HK-2 (cell line): ENCODE data around the gene CTIF.

Experiments
- DNase-seq: peaks from one replicate; pipeline ENCODE4 v3.0.0-alpha.2; 2018; ENCODE audit not compliant: unreplicated experiment

CTIF gene

DNA sequence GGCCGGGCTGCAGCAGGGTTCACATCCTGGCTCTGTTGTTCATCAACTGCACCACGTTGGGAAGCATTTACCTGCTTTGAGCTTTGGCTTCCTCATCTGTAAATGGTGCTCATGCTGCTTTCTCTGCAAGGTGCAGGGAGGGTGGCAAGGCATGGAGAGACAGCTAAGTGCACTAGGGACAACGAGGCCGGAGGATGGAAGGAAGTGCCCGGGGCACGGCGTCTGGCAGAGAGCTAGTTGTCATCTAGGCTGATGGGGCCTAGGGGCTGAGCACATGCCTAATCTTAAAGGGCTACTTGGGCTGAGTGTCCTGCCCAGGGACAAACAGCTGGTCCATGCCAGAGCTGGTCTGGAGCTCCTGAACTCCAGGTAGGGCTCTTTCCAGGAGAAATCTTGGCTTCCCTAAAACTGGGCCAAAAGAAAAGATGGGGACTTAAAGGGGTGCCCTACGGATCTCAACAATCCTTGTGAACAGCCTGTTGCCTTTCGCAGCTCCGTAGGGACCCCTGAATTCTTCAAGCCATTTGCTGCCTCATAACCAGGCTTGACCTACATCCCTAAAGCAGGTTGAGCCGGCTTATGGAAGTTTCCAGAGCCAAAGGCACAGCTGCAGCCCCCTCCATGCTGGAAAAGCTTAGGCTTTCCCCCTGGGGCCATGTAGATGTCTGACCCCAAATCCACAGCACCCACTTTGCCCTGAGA lies 281.1 kb downstream of the CTIF start:
- no peak for DNase-seq

DNA sequence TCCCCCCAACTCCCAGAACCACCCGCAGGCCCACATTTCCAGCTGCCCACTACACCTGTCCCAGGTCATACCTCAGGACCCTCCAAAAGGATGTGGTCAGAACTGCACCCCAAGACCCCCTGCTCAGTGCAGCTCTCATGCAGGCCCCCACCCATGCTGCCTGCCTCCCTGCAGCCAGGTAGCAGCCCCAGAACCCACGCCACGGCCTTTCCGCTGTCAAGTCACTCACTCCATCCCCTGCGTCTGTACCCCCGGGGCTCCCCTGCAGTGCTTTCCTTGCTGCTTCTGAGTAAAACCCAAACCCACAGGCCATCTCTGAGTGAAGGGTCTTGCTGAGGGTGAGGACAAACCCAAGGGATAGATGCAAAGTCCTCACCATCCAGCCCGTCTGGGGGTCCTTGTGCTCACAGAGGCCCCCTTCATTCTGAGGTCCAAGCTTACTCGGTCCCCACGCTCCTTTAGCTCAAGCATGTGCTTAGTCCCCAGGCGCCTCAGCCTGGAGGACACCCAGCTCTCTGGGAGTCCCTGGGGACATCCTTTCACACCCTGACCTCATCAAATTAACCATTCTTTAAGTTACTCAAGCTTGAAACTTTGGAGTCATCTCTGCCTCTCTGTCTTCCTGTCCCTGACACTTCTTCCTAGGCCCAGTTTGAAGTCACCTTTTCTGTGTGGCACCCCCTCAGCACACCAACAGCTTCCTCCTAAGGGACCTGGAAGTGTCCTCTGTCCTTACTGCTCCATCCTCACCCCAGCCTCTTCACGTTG lies 281.8 kb downstream of the CTIF start:
- DNase-seq: no peak

DNA sequence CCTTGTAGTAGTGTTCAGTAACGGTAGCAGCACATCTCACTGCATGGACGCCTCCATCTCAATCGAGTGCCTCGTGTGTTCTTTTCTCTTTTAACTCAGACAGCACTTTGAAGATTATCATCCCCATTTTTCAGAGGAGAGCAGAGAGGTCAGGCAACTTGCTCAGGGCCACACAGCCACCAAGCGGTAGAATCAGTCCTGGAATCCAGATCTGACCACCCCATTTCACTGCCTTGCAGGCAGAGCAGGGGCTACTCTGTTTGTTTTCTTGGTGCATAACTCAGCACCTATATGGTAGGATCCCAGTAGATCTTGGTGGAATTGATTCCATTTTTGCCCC lies 282.4 kb downstream of the CTIF start:
- no peak for DNase-seq

DNA sequence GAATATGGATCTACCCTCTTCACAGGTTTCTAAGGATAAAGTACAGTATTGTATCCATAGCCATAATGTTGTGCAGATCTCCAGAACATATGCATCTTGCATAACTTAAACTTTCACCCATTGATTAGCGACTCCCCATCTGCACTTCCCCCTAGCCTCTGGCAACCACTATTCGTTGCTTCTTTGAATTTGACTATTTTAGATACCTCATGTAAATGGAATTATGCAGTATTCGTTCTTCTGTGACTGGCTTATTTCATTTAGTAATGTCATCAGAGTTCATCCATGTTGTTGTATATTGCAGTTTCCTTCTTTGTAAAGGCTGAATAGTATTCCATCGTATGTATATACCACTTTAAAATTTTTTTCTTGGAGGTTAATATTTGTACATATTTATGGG lies 283.0 kb downstream of the CTIF start:
- DNase-seq: no peak

DNA sequence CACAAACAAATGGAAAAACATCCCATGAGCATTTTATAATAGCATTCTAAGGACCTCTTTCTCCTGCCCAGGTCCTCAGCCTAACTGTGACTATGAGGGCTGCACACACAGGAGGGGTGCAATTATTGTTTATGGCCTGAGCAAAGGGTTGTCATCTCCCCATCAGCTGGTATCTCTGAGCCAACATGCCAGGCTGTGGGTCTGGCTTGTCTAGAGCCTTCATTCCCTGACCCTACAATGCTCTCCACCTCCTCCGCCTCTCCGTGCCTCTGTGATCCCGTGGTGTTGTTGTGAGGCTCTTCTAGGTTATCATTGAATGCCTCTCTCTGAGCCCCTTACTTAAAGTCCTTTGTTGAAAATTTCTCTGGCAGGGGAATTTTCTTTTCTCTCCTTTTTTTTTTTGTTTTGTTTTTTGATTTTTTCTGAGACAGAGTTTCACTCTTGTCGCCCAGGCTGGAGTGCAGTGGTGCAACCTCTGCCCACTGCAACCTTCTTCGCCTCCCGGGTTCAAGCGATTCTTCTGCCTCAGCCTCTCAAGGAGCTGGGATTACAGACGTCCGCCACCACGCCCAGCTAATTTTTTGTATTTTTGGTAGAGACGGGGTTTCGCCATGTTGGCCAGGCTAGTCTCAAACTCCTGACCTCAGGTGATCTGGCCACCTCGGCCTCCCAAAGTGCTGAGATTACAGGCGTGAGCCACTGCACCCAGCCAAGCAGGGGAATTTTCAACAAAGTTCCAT lies 285.6 kb downstream of the CTIF start:
- DNase-seq: no peak

DNA sequence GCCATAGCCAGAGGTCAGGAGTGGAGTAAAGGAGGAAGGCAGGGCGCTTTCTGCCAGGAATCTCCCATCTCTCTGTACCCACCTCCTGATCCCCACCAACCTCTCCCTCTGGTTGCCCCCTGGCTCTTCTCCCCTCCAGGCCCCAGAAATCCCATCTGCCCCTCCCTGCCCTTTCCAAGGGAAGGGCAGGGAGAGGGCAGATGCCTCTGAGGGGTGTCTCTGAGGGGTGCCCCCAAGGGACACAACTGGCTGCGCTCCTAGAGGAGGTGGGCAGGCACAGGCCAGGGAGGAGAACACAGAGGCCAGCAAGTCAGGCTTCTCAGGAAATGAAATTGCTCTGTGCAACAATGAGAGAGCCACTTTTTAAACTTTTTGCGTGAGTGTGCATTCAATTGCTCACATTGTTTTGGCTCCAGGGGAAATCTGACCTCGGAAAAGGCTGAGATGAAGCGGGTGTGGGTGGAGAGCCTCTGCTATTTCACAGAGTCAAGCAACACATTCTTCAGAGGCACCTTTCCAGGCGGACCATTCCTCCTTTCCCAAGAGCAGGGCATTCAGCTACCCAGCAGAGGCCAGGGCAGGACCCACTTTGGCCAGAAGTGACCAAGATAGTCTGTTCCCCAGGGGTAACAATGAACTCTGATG lies 286.4 kb downstream of the CTIF start:
- DNase-seq: no peak

DNA sequence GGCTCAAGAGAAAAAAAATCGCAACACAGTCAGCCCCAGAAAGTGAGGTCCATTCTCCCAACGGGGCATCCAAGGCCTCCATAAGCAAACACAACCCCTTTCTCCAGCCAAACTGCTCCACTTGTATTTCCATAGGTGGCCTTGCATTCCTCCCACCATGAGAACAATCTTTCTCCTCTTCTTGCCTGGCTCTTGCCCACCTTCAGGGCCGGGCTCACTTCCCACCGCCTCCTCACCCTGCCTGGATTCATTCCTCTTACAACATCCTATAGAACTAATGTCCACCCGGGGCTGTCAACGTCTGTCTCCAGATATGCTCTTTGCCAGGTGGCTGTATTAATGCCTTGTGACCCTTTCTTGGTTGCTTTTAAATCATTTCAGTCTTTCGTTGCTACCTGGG lies 287.4 kb downstream of the CTIF start:
- DNase-seq: no peak

DNA sequence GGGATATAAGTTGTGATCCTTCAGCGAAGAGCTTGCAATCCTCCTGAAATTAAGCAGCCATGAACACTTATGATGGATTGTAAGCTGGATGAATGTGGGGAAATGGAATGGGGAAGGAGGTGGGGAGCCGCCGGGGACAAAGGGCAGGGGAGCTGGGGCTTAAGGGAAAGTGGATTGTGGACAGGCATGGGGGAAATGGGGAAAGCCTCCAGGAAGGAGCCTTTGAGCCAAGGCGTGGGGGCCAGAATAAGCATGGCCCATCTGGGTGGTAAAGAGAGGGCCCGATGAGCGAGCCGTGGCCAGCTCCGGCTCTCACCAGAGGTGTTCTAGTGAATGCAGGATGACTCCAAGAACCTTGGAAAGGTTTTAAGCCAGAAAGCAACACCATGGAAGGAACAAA lies 288.0 kb downstream of the CTIF start:
- DNase-seq: no peak

DNA sequence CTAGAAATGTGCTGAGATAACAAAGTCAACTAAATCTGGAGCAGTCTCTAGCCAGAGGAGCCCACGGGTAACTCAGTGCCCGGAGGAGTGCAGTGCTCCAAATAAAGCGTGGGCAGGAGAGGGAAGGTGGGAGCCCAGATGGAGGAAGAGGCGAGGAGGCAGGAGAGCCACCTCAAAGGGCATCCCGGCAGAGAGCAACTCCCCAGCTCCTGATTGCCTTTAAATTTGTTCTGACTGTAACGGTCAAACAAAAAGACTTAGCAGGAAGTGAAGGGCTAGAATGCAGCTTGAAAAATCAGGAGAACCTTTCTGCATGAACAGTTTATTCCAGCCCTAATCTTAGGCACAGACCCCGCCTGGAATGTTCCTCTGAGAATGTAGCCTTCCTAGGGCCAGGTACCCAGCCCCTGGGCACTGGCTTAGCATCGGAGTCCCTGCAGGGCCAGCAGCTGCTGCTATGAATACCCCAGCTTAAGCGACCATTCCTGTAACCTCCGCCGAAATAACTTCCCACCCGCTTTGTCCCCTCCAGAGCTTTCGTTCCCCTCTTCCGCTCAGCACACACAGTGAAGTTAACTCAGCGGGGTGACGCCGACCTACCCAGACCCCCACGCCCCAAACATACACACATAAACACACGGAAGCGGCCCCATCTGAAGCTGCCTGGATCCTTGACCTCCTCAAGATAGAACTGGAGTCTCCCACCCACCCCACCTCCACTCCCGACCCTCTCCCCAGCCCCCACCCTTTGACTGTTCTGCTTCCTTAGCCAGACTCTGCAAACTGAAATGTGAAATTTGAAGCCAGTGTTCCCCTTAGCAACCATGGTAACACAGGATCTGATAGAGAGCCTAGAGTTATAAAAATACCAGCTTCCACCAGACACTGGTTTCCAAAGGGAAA lies 288.7 kb downstream of the CTIF start:
- no peak for DNase-seq

DNA sequence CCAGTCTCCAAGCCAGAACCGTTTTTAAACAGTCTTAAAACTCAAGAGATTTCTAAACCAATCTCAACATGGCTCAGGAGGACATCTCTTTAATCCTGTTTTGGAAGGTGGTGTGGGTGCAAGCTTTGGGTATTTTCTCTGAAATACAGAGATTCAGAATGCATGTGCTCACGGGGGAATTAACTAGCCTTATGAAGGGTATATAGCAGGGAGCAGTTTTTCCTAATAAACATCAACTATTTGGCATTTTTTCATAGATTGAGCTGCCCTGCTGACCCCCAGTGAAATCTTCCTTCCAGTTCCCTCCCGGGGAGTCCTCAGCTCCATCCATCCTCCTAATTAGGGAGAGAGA lies 289.3 kb downstream of the CTIF start:
- no peak for DNase-seq

DNA sequence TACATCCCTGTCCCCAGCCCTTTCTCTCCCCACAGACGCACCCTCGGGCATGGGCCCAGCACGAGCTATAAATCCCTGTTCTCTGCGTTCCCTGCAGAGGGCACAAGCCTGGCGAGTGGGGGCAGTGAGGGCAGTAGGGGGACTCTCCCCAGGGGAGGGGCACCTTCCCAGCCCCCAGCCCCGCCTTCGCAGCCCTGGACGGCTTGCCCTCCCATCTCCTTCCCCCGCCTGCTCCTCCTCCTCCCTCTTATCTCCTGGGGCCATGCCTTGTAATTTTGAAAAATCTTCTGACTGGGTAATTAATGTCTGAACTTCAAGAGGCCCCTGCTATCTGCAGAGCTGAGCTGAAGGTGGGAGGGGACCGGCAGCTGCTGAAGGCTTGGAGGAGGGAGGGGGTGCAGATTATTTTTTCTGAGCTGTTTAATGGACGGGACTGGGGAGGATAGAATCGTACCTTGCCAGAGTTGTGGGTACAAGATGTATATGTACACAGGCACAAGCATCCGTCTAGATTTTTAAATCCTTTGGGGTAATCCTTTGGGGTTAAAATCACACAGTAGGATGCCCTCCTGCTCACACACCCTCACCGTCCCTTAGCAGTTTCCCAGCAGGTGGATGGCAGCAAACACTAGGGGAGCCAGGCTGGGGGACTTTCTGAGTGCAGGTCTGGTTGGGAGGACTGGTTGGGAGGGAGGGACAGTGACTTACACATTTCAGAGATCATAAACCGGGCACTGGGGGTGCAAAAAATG lies 290.0 kb downstream of the CTIF start:
- no peak for DNase-seq

DNA sequence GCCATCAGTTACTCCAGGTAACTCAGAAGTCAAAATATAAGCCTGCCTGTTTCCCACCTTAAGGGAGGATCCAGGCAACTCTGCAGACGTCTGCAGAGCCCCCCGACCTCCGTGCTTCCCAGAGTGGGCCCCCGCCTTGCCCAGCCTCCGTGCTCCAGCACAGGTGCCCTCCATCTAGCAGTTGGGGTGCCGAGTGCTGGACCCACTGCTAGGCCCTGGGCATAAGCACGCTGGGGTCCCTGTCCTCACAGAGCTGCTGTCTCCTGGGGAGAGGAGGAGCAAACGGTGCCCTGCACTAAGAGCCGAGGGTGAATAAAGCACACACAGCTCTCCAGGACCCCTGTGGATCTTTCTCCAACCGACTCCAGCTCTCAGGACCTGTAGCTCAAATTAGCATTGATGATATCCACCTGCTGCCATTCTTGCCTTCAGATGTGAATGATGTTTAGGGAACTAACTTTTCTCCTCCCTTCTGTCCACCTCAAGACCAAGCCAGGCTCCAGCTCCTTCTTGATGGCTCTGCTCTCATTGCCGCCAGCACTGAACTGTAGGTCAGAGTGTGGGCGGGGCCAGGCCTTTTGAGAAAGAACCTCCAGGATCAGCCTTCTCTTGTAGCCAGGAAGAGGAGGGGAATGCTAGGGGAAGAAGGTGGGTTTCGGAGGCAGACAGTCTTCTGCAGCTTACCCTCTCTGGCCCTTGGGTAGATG lies 290.8 kb downstream of the CTIF start:
- DNase-seq: no peak

DNA sequence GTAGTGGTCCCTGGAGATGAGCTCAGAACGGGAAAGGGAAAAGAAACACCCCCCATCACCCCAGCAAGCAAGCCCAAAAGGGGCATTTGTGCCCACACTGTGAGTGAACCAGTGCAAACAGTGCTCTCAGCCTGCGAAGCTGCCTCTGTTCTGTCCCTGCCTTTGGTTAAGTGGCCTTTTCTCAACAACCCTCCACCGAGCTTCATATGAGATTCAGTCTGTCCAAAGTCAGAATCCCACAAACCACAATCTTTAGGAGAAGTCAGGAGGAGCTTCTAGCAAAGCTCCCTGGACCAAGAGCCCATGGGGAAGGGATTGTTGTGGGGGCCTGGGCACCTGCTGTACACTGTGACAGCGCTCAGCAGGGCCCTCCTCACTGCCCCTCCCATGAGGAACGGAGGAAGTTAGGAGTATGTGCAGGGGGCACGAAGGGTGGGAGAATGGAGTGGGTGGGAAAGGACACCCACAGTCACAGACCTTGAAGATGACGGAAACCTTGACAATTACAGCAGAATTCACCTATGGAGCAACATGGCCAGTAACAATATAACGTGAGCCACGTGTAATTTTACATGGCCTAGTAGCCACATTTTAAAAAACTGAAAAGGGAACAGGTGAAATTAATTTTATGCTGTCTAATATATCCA lies 292.4 kb downstream of the CTIF start:
- DNase-seq: no peak

DNA sequence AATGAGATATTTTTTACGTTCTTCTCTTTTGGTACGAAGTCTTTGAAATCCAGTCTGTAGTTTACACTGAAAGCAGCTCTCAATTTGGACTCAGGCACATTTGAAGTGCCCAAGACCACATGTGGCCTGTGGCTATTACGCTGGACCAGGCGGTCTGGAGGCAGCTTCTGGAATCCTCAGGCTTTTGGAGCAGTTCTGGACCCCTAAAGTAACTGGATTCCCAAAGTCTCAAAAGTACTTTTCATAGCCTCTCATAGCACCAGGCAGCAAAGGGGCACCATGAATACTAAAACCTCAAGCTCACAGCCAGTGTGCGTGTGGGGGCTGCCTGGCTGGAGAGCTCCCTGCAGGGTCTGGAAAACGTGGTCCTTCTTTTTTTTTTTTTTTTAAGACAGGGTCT lies 293.0 kb downstream of the CTIF start:
- DNase-seq: no peak

DNA sequence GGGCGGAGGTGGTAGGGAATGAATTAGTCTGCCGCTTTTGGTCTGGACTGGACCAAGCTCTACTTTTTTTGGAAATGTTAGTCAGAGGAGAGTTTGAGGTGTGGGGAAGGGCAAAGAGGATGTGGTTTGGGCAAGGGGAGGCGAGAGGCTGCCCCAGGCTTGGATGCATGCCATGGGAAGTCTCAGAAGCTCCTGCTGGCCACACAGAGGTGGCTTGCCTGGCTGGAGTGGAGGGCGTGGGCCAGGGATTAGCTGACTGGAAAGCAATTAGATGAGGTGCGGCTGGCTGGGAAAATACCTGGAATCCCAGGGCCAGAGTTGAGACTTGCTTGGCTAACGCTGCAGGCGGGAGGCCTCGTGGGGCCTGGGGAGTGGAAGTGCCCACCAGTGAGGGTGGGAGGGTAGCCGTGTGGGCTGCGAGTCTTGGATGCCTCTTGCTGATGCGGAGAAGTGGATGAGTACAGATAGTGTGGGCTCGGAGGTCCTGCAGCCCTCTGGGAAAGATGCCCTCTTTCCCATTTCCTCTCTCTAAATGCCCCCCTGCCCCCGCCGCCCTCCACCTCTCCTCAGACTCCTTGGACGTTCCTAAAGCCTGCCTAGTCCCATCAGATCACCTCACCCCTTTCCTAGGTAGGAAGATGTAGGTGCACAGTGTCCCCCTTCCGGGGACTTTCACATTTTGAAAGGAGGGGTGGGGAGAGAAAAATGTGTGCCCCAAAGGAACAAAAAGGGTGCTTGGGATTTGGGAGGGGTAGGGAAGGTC lies 294.3 kb downstream of the CTIF start:
- DNase-seq: peak; percentile 83

DNA sequence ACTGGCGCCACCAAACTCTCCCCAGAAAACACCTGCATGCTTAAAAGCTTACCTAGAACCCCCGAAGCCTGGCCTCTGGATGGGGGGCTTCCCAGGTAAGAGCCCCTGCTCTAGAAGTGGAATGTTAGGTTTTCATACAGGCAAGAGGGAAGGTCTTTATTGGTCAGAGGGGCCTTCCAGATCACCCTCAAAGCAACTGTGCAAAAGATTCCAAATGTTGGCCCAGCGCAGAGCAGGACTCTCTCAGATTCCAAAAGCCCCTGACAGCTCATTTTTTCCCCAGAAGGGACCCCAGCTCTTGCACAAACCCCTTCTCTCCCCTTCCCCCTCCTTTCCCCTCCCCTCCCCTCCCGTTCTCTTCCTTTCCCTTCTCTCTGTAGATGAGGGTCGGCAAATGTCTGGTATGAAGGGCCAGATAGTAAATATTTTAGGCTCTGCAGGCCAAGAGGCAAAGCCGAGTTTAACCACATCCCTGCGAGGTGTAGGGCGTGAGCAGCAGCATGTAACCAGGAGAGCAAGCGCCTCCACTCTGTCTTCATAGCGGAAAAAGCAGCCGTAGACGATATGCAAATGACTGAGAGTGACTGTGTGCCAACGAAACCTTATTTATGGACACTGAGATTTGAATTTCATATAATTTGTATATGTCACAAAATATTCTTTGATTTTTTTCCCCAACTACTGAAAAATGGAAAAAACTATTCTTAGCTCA lies 295.0 kb downstream of the CTIF start:
- peak; percentile 37 for DNase-seq

DNA sequence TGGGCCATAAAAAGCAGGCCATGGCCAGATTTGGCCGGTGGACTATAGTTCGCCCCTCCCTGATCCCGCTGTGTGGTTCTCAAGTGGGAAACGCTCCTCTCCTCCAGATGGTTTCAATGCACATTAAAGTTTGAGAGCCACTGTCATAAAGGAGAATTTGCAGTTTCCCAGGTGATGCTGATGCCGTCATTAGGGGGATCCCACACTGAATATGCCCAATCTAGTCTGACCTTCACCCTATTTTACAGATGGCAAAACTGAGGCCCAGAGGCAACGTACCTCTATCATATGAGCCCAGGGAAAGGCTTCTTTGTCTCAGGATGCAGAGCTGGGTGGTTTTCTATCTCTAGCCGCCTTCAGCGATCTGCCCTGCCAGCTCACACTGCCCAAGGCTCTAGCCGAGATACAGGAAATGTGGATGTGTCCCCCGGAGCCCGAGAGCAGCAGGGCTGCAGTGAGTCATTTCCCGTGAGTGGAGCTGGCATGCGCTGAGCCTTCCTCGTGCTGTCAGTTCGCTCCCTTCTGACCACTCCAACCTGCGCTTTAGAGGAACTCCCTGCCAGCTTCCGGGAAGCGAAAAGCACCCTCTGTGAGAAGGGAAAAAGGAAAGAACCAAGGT lies 295.7 kb downstream of the CTIF start:
- peak; percentile 89 for DNase-seq

DNA sequence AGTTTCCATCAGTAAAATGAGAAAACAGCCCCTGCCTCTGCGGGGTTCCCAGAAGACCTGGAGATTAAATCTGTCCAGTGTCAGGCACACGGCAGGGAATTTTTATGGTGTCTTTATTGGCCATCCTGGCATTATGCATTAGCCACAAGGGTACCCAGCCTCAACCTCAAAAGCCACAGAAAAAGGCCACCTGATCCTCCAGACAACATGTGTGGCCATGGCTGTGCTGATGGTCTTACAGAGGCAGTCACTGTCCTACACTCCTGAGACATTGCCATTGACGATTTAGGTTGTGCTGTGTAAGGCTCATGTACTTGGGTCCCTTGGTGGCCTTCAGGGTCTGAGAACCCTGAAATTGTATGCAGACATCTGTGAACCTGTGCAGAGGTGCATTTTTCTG lies 296.3 kb downstream of the CTIF start:
- DNase-seq: no peak
